SK-N-MC (cell line): Measurements from ENCODE around the gene SLC9A9.

ENCODE experiments used
- DNase-seq: peaks from one replicate; pipeline ENCODE4 v3.0.0-alpha.2; 2011; ENCODE audit warnings: low read depth, low spot score
- H3K27ac ChIP-seq: fragments of 200-600 bp; sonication (generic); 2 replicates; pipeline ENCODE4 v1.5.1; 2016; ENCODE audit warnings: mixed run types
- H3K36me3 ChIP-seq: fragments of 200-600 bp; sonication (generic); 2 replicates; pipeline ENCODE4 v1.6.1; 2017; ENCODE audit warnings: antibody characterized with exemption, low read length, mixed read lengths; ENCODE audit not compliant: insufficient read depth
- H3K4me3 ChIP-seq: fragments of 200-600 bp; sonication (generic); 2 replicates; pipeline ENCODE4 v1.5.1; 2016
- H3K9ac ChIP-seq: fragments of 200-600 bp; sonication (generic); 2 replicates; pipeline ENCODE4 v1.8.0; 2017; ENCODE audit warnings: mixed run types, mixed read lengths; ENCODE audit not compliant: insufficient read length
- H3K9me3 ChIP-seq: fragments of 200-600 bp; sonication (generic); 2 replicates; pipeline ENCODE4 v1.6.1; 2017; ENCODE audit warnings: low read depth, mild to moderate bottlenecking, antibody characterized with exemption, low read length, moderate library complexity, mixed read lengths
- EZH2 ChIP-seq: fragments of 200-600 bp; sonication (generic); IDR thresholded peaks from one replicate; pipeline ENCODE4 v1.6.1; 2017; ENCODE audit warnings: antibody characterized with exemption
- FOXP2 ChIP-seq: optimal IDR thresholded peaks from 2 replicates; pipeline ENCODE3; 2011; ENCODE audit warnings: mild to moderate bottlenecking, moderate library complexity; ENCODE audit not compliant: insufficient read depth; ENCODE audit errors: extremely low read length, control extremely low read depth
- POLR2AphosphoS5 ChIP-seq: IDR thresholded peaks from 2 replicates; pipeline ENCODE4 v1.6.1; 2012; ENCODE audit warnings: mild to moderate bottlenecking, low read depth, low read length, borderline replicate concordance

SLC9A9 gene

DNA sequence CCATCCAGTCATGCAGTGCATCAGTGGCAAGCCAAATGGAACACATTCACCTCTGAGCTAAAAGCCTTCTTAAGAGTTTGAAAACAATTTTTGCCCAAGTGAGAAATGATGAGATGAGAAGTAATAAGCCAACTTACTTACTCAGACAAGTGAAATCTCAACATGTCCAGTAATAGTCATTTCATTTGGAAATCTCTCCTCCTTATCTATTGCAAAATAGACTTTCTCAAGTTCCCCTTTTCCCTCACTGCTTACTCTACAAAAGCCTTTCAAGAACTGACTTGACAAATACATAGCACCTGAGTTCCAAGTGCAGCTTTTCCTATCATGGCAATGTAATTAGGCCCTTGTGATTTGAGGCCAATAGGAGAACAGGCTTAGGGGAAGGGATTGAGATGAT, 282.3 kb downstream of the SLC9A9 start:
- H3K9me3 ChIP-seq: no peaks in the 10 kb centered on the region

GRCh38 chr3:143563786-143564185, 284.5 kb downstream of the SLC9A9 start:
- Histone ChIP-seq H3K9me3 (no peaks in the 10 kb centered on the region), H3K4me3 (no peak overlapping the region), H3K27ac (no peak overlapping the region), H3K9ac (no peak overlapping the region), H3K36me3 (no peaks in the 10 kb centered on the region)
- no peak for TF ChIP-seq FOXP2
- no peak for TF ChIP-seq EZH2
- no peak for TF ChIP-seq POLR2AphosphoS5
- DNase-seq: no peak

More for the DNA sequence above, 282.3 kb downstream of the SLC9A9 start:
- no peak for DNase-seq
- no peaks in the 10 kb centered on the region for H3K36me3 ChIP-seq
- H3K27ac ChIP-seq: no peak overlapping the region
- H3K4me3 ChIP-seq: no peak overlapping the region
- no peak for TF ChIP-seq EZH2
- TF ChIP-seq POLR2AphosphoS5: no peak
- TF ChIP-seq FOXP2: no peak
- H3K9ac ChIP-seq: no peak overlapping the region

- Histone ChIP-seq H3K9me3 (no peaks in the 10 kb centered on the region), H3K9ac (no peak overlapping the region), H3K27ac (no peak overlapping the region), H3K4me3 (no peak overlapping the region), H3K36me3 (no peaks in the 10 kb centered on the region)
- DNase-seq: no peak
- no peak for TF ChIP-seq POLR2AphosphoS5
- no peak for TF ChIP-seq FOXP2
- TF ChIP-seq EZH2: no peak
Observed at GRCh38 chr3:143562789-143563188, 285.5 kb downstream of the SLC9A9 start.

DNA sequence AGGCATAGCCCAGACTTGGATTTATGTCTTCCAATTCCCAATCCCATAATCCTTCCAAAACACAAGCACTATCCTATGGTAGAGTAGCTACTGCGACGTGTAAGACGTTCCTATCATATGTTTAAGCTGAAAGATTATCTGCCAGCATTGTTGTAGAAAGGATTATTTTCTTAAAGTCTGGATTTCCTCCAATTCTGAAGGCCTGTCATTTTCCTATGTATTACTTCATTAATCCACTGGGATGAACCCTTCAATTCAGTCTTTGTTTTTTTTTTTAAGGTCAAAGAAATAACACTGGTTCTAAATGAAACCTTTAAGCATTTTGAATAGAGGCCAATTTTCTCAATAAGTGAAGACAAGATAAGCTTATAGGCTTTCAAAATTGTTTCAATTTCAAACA, 289.0 kb downstream of the SLC9A9 start:
- no peak overlapping the region for H3K27ac ChIP-seq
- H3K9me3 ChIP-seq: no peaks in the 10 kb centered on the region
- H3K9ac ChIP-seq: no peak overlapping the region
- TF ChIP-seq EZH2: no peak
- TF ChIP-seq FOXP2: no peak
- TF ChIP-seq POLR2AphosphoS5: no peak
- DNase-seq: no peak
- no peak overlapping the region for H3K4me3 ChIP-seq
- no peaks in the 10 kb centered on the region for H3K36me3 ChIP-seq

DNA sequence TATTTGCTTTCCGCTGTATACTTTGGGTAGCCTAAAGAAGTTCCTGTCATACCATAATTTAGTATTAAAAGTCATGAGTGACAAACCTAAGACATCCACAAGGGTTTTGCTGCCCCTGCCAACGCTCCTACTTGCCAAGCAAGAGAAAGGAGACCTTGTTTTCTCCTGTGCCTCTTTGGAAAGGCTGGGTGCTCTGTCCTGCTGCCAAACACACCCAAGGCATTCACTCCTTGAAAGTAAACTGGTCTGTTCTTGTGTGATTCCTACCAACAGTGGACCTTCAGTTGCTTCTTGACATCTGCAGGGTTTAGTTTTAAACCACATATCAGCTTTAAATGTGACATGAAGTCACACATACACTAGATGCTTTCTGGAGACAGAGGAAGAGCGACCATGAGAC, 295.4 kb downstream of the SLC9A9 start:
- TF ChIP-seq EZH2 (no peak), POLR2AphosphoS5 (no peak), FOXP2 (no peak)
- no peak overlapping the region for H3K4me3 ChIP-seq
- H3K36me3 ChIP-seq: no peaks in the 10 kb centered on the region
- H3K9ac ChIP-seq: no peak overlapping the region
- no peaks in the 10 kb centered on the region for H3K9me3 ChIP-seq
- no peak for DNase-seq
- no peak overlapping the region for H3K27ac ChIP-seq

GRCh38 chr3:143551761-143552160, 296.5 kb downstream of the SLC9A9 start:
- TF ChIP-seq POLR2AphosphoS5: no peak
- no peak for TF ChIP-seq EZH2
- TF ChIP-seq FOXP2: no peak
- Histone ChIP-seq H3K9me3 (no peaks in the 10 kb centered on the region), H3K27ac (no peak overlapping the region), H3K9ac (no peak overlapping the region), H3K36me3 (no peaks in the 10 kb centered on the region), H3K4me3 (no peak overlapping the region)
- DNase-seq: no peak

DNA sequence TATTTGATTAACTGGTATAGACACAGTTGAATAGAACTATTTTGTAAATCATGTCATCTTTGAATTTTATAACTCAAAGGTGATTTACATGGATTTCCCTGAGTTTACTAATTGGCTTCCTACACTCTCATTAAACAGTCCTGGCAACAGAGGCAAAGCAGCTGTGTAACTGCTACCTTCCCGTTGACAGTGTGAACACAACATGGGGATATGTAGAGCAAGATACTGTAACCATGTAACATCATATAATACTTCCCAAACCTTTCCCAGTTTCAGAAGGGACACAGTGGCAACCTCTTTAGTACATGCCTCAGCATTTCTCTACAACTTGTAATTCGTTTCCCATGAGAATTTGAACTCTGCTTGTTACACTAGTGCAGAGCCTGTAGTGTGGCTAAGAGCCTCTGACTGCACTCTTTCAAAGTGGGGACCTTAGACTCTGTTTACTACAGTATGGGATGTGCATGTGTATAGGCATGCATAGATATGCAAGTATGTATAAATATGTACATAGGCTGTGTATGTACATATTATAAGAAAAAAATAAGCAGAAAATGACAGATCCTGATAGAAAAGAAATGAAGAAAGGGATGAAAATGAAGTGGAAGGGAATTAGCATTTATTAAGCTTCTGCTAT, 299.3 kb downstream of the SLC9A9 start:
- TF ChIP-seq FOXP2 (no peak), EZH2 (no peak), POLR2AphosphoS5 (no peak)
- H3K9me3 ChIP-seq: no peaks in the 10 kb centered on the region
- H3K36me3 ChIP-seq: no peaks in the 10 kb centered on the region
- no peak overlapping the region for H3K4me3 ChIP-seq
- H3K9ac ChIP-seq: no peak overlapping the region
- DNase-seq: no peak
- no peak overlapping the region for H3K27ac ChIP-seq

DNA sequence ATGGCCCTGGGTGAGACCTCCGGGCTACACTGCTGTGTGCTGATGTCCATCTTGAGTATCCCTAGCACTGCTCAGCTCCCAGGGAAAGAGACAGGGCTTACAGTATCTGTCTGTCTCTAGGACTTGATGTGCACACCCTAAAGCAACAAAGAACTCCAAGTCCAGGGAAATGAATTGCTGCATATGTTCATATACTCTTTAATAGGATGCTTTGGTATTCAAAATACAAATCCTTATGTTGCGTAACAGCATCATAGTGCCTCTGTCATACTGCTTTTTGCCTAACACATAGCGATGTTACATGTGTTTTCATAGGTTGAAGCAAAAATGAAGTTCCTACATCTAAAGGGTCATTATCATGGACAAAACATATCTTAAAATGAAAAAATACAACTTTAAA, 299.9 kb downstream of the SLC9A9 start:
- no peaks in the 10 kb centered on the region for H3K9me3 ChIP-seq
- H3K9ac ChIP-seq: no peak overlapping the region
- no peaks in the 10 kb centered on the region for H3K36me3 ChIP-seq
- H3K4me3 ChIP-seq: no peak overlapping the region
- no peak for TF ChIP-seq FOXP2
- TF ChIP-seq EZH2: no peak
- TF ChIP-seq POLR2AphosphoS5: no peak
- no peak for DNase-seq
- no peak overlapping the region for H3K27ac ChIP-seq

DNA sequence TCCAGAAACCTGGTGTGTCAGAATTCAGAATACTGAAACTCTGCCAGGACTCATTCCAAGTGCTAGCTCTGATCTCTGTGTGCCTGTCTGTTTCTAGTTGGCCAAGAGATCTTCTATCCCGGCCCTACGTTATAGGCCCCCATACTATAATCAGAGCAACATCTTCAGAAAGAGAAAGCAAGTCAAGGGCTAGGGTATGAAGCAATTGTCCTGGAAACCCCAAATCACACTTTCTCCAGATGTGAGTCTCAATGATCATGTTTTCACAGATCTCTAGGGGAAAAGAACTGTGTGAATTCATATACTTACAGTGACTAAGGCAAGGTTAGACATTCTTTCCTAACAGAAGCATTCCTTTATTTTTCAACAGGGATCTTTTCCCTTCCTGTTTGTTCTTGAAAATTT, 309.7 kb downstream of the SLC9A9 start:
- Histone ChIP-seq H3K36me3 (no peaks in the 10 kb centered on the region), H3K27ac (no peak overlapping the region), H3K9me3 (no peaks in the 10 kb centered on the region), H3K9ac (no peak overlapping the region), H3K4me3 (no peak overlapping the region)
- no peak for TF ChIP-seq EZH2
- TF ChIP-seq POLR2AphosphoS5: no peak
- TF ChIP-seq FOXP2: no peak
- DNase-seq: no peak
